ENCODE data around the gene ISCU. TPM values are rescaled to one million over a fixed set of nuclear protein-coding genes. Genes with fewer than 3 reads are reported as not detected.

ISCU gene
- total and polyA plus RNA-seq, 8 donors: 34.1 to 126 (median 45.1) TPM

DNA sequence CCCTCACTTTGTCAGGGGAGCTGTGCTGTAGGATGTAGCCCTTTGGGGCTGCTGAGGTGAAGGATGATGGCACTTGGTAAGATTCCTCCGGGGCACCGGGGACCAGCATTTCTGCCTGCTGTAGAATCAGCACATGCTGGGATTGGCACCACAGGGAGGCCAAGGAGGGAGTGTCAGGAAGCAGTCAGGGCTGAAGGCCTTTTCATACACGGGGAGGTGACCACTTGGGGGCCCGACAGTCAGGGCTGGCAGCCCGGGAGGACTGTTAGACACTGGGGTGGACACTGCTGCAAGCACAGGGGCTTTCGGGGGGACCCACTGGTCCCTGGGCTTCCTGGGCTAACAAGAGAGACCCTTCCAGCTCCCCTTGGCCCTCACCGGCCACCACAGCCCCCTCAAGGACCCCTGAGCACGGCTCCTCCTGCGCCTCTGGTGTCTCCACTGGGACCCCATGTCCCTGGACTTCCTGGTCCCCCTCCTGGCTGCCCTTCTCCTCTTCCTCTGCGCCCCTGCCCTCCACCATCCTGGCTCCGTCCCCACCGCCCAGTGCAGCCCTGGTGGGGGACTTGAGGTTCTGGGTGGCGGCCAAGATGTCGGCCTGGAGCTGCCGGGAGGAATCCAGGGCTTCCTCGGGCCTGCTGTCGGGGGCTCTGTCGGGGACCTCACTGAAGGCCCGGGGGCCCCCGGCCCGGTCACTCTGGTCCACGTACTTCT is 29.0 kb downstream of the ISCU start:
- TF ChIP-seq, protein P1, sequence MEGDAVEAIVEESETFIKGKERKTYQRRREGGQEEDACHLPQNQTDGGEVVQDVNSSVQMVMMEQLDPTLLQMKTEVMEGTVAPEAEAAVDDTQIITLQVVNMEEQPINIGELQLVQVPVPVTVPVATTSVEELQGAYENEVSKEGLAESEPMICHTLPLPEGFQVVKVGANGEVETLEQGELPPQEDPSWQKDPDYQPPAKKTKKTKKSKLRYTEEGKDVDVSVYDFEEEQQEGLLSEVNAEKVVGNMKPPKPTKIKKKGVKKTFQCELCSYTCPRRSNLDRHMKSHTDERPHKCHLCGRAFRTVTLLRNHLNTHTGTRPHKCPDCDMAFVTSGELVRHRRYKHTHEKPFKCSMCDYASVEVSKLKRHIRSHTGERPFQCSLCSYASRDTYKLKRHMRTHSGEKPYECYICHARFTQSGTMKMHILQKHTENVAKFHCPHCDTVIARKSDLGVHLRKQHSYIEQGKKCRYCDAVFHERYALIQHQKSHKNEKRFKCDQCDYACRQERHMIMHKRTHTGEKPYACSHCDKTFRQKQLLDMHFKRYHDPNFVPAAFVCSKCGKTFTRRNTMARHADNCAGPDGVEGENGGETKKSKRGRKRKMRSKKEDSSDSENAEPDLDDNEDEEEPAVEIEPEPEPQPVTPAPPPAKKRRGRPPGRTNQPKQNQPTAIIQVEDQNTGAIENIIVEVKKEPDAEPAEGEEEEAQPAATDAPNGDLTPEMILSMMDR (IDR thresholded peaks at IDR 0.05): no peak
- 74 to 81% methylated on average over 20 to 22 of the region's 22 CpGs for WGBS, 2 donors
- no peaks in the 10 kb centered on the region for H3K9me3 ChIP-seq
- no peak overlapping the region for H3K4me3 ChIP-seq
- intact Hi-C loops (cut with DNase I): no loop called here
- DNase-seq (no peak), ATAC-seq (no peak), FAIRE-seq (no peak)
- no peaks in the 10 kb centered on the region for H3K27me3 ChIP-seq
- H3K4me1 ChIP-seq: no peaks in the 10 kb centered on the region
- H3K36me3 ChIP-seq: no peaks in the 10 kb centered on the region
- no peak overlapping the region for H3K27ac ChIP-seq

DNA sequence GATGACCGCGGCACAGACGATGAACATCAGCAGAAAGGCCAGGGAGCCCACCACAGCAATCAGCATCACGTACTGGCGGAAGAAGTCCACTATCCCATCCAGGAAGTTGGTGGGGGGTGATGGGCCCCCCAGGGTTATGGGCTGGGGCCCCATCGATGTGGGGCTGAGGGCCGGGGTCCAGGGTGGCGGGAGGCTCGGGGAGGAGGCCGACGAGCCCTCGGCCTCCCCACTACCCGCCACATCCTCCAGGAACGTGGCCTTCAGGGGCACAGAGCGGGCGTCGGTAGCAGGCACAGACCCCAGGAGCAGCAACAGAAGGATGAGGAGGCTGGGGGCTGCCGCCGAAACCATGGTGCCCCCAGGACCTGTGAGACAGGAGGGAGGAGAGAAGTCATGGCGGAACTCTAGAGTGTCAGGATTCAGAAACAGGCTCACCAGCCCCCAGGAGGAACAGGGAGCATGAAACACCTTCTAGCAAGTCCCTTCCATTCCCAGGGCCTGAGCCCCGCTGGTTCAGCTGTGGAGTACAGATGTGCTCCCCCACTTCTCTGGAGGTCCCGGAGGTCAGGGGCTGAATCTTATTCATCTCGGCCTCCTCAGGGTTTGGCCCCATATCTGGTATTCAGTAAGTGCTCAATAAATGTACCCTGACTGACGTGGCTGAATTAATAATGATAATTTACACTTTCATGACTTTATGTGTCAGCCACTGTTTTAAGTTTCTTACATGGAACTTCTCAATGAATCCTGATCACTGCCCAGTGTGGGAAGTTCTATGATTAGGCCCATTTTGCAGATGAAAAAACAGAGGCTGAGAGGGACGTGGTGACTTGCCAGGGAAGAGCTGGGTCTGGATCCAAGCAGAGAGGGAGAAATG is 29.9 kb downstream of the ISCU start:
- DNase-seq: no peak
- intact Hi-C loops (cut with DNase I): no loop called here
- TF ChIP-seq, protein P1 (IDR thresholded peaks at IDR 0.05): no peak
- H3K27ac ChIP-seq: no peak overlapping the region
- H3K4me1 ChIP-seq: no peaks in the 10 kb centered on the region
- H3K36me3 ChIP-seq: no peaks in the 10 kb centered on the region
- no peak for FAIRE-seq
- no peaks in the 10 kb centered on the region for H3K27me3 ChIP-seq
- no peaks in the 10 kb centered on the region for H3K9me3 ChIP-seq
- no peak overlapping the region for H3K4me3 ChIP-seq
- WGBS, 2 donors: 87 to 95% methylated on average over 20 to 25 of the region's 25 CpGs
- no peak for ATAC-seq

DNA sequence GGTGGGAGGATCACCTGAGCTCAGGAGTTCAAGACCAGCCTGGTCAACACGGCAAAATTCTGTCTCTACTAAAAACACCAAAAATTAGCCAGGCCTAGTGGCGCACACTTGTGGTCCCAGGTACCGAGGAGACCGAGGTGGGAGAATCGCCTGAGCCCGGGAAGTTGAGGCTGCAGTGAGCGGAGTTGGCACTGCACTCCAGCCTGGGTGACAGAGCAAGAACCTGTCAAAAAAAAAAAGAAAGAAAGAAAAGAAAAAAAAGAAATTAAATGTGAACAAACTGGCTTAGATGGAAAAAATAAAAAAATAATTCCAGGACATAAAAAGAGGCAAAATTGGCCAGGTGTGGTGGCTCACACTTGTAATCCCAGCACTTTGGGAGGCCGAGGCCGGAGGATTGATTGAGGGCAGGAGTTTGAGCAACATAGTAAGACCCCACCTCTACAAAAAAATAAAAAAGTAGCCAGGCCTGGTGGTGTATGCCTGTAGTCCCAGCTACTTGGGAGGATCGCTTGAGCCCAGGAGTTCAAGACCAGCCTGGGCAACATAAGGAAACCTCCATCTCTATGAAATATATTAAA is 32.0 kb downstream of the ISCU start:
- intact Hi-C loops (cut with DNase I): no loop called here
- H3K27ac ChIP-seq: no peak overlapping the region
- TF ChIP-seq, protein P1 (IDR thresholded peaks at IDR 0.05): no peak
- H3K27me3 ChIP-seq: no peaks in the 10 kb centered on the region
- no peaks in the 10 kb centered on the region for H3K4me1 ChIP-seq
- WGBS, 2 donors: 93 to 95% methylated on average over 10 of the region's 10 CpGs
- DNase-seq: no peak
- no peak overlapping the region for H3K4me3 ChIP-seq
- no peaks in the 10 kb centered on the region for H3K36me3 ChIP-seq
- H3K9me3 ChIP-seq: no peaks in the 10 kb centered on the region
- no peak for FAIRE-seq
- no peak for ATAC-seq

GRCh38 chr12:108594960-108595710 is 32.7 kb downstream of the ISCU start:
- Histone ChIP-seq H3K4me1 (no peaks in the 10 kb centered on the region), H3K9me3 (no peaks in the 10 kb centered on the region), H3K4me3 (no peak overlapping the region), H3K36me3 (no peaks in the 10 kb centered on the region), H3K27ac (no peak overlapping the region), H3K27me3 (no peaks in the 10 kb centered on the region)
- intact Hi-C loops (cut with DNase I): no loop called here
- no peak for FAIRE-seq
- 81 to 98% methylated on average over 7 of the region's 7 CpGs for WGBS, 2 donors
- TF ChIP-seq, protein P1 (IDR thresholded peaks at IDR 0.05): no peak
- no peak for ATAC-seq
- no peak for DNase-seq
